ENCODE measurements around the gene AANAT. TPM values are rescaled to one million over a fixed set of nuclear protein-coding genes. Genes with fewer than 3 reads are reported as not detected.

AANAT gene
- total RNA-seq, 1 experiment from 2014 or later, result not detected

- BruUV-seq (replicated peaks), result no TSS peak
- Histone ChIP-seq H4K20me1 (ENCODE audit: insufficient read depth) (no peaks in the 10 kb centered on the region), H3K9me2 (ENCODE audit: insufficient read depth) (no peaks in the 10 kb centered on the region), H3K27ac (no peak overlapping the region), H3K9me3 (ENCODE audit: insufficient read depth, low read depth) (no peaks in the 10 kb centered on the region), H3K4me2 (no peak overlapping the region), H2AFZ (no peak overlapping the region), H3K4me3 (no peak overlapping the region), H3K36me3 (ENCODE audit: low read depth) (no peaks in the 10 kb centered on the region), H3K79me2 (ENCODE audit: low read depth) (no peaks in the 10 kb centered on the region), H3K27me3 (ENCODE audit: insufficient read depth, low read depth) (no peaks in the 10 kb centered on the region), H3K4me1 (replicated peaks; ENCODE audit: insufficient read depth) (no peaks in the 10 kb centered on the region), H3F3A (ENCODE audit: insufficient read depth, low read depth) (peaks cover 2% of the 10 kb centered on the region)
- peak in 1 of 2 experiments; percentile 60 for DNase-seq
- TF ChIP-seq EZH2 (IDR thresholded peaks at IDR 0.05; ENCODE audit: low read depth) (no peak), CTCF (conservative IDR thresholded peaks at IDR 0.05) (peak; percentile 60)
- intact Hi-C loops (cut with micrococcal nuclease; ENCODE audit: unreplicated experiment), result loop anchor here (1.0 kb wide), 1 partner anchor 51 kb away; no protein-coding TSS in a partner anchor
- ChIA-PET CTCF (interaction anchor here (0.5 to 1.9 kb wide), 18 partner anchors 9 to 962 kb away, joined by 3 to 15 read pairs (median 4); partner anchors contain the start of genes PRPSAP1 and SPHK1), POLR2A (ENCODE audit: unreplicated experiment) (interaction anchor here (0.6 kb wide), 3 partner anchors 45 to 326 kb away, joined by 3 to 15 read pairs (median 9); partner anchors contain the start of gene ST6GALNAC2)
Measured at GRCh38 chr17:76458580-76459490, 8.6 kb upstream of the AANAT start.

- BruUV-seq (replicated peaks), result no TSS peak
- no peaks in the 10 kb centered on the region for H3F3A ChIP-seq (ENCODE audit: insufficient read depth, low read depth)
- H3K79me2 ChIP-seq (ENCODE audit: low read depth), result no peaks in the 10 kb centered on the region
- no peak overlapping the region for H2AFZ ChIP-seq
- no peak for TF ChIP-seq EZH2 (IDR thresholded peaks at IDR 0.05; ENCODE audit: low read depth)
- no peak for TF ChIP-seq CTCF (conservative IDR thresholded peaks at IDR 0.05)
- no peaks in the 10 kb centered on the region for H3K36me3 ChIP-seq (ENCODE audit: low read depth)
- no peaks in the 10 kb centered on the region for H3K9me3 ChIP-seq (ENCODE audit: insufficient read depth, low read depth)
- POLR2A ChIA-PET (ENCODE audit: unreplicated experiment), result no interaction called here
- no peak for DNase-seq
- intact Hi-C loops (cut with micrococcal nuclease; ENCODE audit: unreplicated experiment), result loop anchor here (1.0 to 10.0 kb wide), 3 partner anchors 47 to 605 kb away; partner anchors contain the start of gene MXRA7
- no peaks in the 10 kb centered on the region for H3K4me1 ChIP-seq (replicated peaks; ENCODE audit: insufficient read depth)
- no peak overlapping the region for H3K4me3 ChIP-seq
- no peaks in the 10 kb centered on the region for H3K9me2 ChIP-seq (ENCODE audit: insufficient read depth)
- no peaks in the 10 kb centered on the region for H4K20me1 ChIP-seq (ENCODE audit: insufficient read depth)
- no peak overlapping the region for H3K4me2 ChIP-seq
- H3K27ac ChIP-seq, result no peak overlapping the region
- no peaks in the 10 kb centered on the region for H3K27me3 ChIP-seq (ENCODE audit: insufficient read depth, low read depth)
- CTCF ChIA-PET, result interaction anchor here (0.5 to 1.4 kb wide), 4 partner anchors 16 to 142 kb away, joined by 3 to 15 read pairs (median 9); no protein-coding TSS in a partner anchor
Measured at GRCh38 chr17:76459674-76460073, 7.7 kb upstream of the AANAT start.

- Histone ChIP-seq H3K9me3 (ENCODE audit: insufficient read depth, low read depth) (no peaks in the 10 kb centered on the region), H3K4me2 (no peak overlapping the region), H3K36me3 (ENCODE audit: low read depth) (no peaks in the 10 kb centered on the region), H3K4me3 (no peak overlapping the region), H4K20me1 (ENCODE audit: insufficient read depth) (no peaks in the 10 kb centered on the region), H3K27me3 (ENCODE audit: insufficient read depth, low read depth) (no peaks in the 10 kb centered on the region), H3K9me2 (ENCODE audit: insufficient read depth) (no peaks in the 10 kb centered on the region), H3F3A (ENCODE audit: insufficient read depth, low read depth) (no peaks in the 10 kb centered on the region), H2AFZ (no peak overlapping the region), H3K4me1 (replicated peaks; ENCODE audit: insufficient read depth) (no peaks in the 10 kb centered on the region), H3K79me2 (ENCODE audit: low read depth) (no peaks in the 10 kb centered on the region), H3K27ac (no peak overlapping the region)
- intact Hi-C loops (cut with micrococcal nuclease; ENCODE audit: unreplicated experiment), result loop anchor here (10.0 kb wide), 2 partner anchors 253 to 603 kb away; partner anchors contain the start of gene MXRA7
- ChIA-PET CTCF (interaction anchor here (0.8 kb wide), 1 partner anchor 29 kb away, joined by 3 read pairs; no protein-coding TSS in a partner anchor), POLR2A (ENCODE audit: unreplicated experiment) (no interaction called here)
- no peak for DNase-seq
- no peak for TF ChIP-seq EZH2 (IDR thresholded peaks at IDR 0.05; ENCODE audit: low read depth)
- TF ChIP-seq CTCF (conservative IDR thresholded peaks at IDR 0.05), result no peak
- BruUV-seq (replicated peaks), result no TSS peak
Measured at GRCh38 chr17:76461765-76462555, 5.4 kb upstream of the AANAT start.

Data from PC-9 (cell line).